ENCODE measurements around the gene DCAF4L1.

Gene DCAF4L1

DNA sequence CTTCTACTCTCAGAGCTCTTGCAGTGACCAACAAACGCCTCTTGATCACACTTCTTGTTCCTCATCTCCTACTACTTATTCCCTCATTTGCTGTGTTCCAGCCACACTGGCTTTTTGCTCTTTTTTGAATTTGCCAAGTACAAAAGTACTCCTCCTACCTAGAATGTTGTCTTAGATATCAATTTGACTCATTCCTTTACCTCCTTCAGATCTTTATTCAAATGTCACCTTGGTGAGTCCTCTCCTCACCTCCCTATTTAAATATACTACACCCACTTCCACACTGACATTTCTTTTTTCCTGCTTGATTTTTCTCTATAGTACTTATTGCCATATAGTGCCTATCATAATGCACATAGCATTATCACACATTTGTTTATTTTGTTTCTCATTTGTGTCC is 6.2 kb upstream of the DCAF4L1 start:
- no peak overlapping the region for H3K4me3 ChIP-seq
- H3K9me3 ChIP-seq (ENCODE audit: low read depth, low read length): no peaks in the 10 kb centered on the region
- no peak overlapping the region for H3K9ac ChIP-seq (ENCODE audit: insufficient read length)
- DNase-seq (ENCODE audit: low read depth, low spot score): no peak
- H3K36me3 ChIP-seq (ENCODE audit: insufficient read depth, low read length): no peaks in the 10 kb centered on the region
- TF ChIP-seq FOXP2 (optimal IDR thresholded peaks at IDR 0.05; ENCODE audit: control extremely low read depth, extremely low read length, insufficient read depth) (no peak), POLR2AphosphoS5 (IDR thresholded peaks at IDR 0.05; ENCODE audit: borderline replicate concordance, low read depth, low read length) (no peak), EZH2 (IDR thresholded peaks at IDR 0.05) (no peak)
- H3K27ac ChIP-seq: no peak overlapping the region

DNA sequence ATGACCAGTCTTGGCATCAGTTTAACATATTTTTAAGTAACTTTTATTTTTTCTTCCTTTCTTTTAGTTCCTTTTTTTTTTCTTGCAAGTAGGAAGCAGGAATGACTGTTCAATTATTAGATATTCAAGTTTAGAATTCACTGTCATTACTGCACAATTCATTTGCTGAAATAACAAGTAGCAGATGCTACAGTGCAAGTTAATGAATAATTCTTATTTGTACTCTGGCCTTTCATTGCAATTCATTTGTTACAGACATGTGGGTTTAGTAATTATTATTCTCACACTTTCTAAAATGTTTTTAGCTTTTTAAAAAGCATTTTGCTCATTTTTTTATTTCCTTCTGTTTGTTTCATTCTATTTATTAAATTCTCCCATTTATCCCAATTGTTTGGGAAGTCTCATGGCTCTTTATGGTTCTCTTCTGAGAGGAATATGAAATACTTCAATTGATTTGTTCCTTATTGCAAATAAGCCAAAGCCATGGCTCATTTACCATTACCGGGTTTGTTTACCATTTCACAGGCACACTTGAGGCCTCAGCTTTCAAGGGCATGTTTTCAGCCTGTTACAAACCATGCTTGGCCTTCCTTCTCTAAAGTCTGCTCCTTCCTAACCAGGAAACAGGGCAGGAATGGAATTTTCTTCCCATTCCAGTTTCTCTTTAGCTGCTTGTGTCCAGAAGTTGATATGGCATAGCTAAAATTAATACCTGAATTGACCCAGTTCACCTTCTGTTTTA is 4.6 kb upstream of the DCAF4L1 start:
- no peaks in the 10 kb centered on the region for H3K36me3 ChIP-seq (ENCODE audit: insufficient read depth, low read length)
- no peak for DNase-seq (ENCODE audit: low read depth, low spot score)
- H3K9me3 ChIP-seq (ENCODE audit: low read depth, low read length): no peaks in the 10 kb centered on the region
- H3K9ac ChIP-seq (ENCODE audit: insufficient read length): no peak overlapping the region
- no peak overlapping the region for H3K4me3 ChIP-seq
- no peak overlapping the region for H3K27ac ChIP-seq
- TF ChIP-seq FOXP2 (optimal IDR thresholded peaks at IDR 0.05; ENCODE audit: control extremely low read depth, extremely low read length, insufficient read depth) (no peak), EZH2 (IDR thresholded peaks at IDR 0.05) (no peak), POLR2AphosphoS5 (IDR thresholded peaks at IDR 0.05; ENCODE audit: borderline replicate concordance, low read depth, low read length) (no peak)

- H3K9me3 ChIP-seq (ENCODE audit: low read depth, low read length): no peaks in the 10 kb centered on the region
- TF ChIP-seq EZH2 (IDR thresholded peaks at IDR 0.05) (no peak), POLR2AphosphoS5 (IDR thresholded peaks at IDR 0.05; ENCODE audit: borderline replicate concordance, low read depth, low read length) (no peak), FOXP2 (optimal IDR thresholded peaks at IDR 0.05; ENCODE audit: control extremely low read depth, extremely low read length, insufficient read depth) (no peak)
- DNase-seq (ENCODE audit: low read depth, low spot score): no peak
- H3K9ac ChIP-seq (ENCODE audit: insufficient read length): no peak overlapping the region
- H3K36me3 ChIP-seq (ENCODE audit: insufficient read depth, low read length): no peaks in the 10 kb centered on the region
- no peak overlapping the region for H3K27ac ChIP-seq
- H3K4me3 ChIP-seq: no peak overlapping the region
These were observed 3.8 kb upstream of the DCAF4L1 start for GRCh38 chr4:41977709-41978108.

DNA sequence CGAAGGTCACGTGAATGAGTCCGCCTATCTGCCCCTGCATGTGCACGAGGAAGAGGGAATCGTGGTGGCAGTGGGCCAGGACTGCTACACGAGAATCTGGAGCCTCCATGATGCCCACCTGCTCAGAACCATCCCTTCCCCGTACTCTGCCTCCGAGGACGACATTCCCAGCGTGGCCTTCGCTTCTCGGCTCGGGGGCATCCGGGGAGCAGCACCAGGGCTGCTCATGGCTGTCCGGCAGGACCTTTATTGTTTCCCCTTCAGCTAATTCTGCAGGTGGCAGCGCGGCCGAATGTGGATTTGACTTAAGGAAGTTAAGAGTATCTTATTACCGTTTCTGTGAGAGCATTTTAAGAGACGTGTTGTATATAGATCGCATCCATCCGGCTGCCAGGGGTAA is 1.2 kb downstream of the DCAF4L1 start:
- TF ChIP-seq POLR2AphosphoS5 (IDR thresholded peaks at IDR 0.05; ENCODE audit: borderline replicate concordance, low read depth, low read length) (no peak), FOXP2 (optimal IDR thresholded peaks at IDR 0.05; ENCODE audit: control extremely low read depth, extremely low read length, insufficient read depth) (no peak), EZH2 (IDR thresholded peaks at IDR 0.05) (no peak)
- H3K9ac ChIP-seq (ENCODE audit: insufficient read length): no peak overlapping the region
- no peak overlapping the region for H3K27ac ChIP-seq
- H3K9me3 ChIP-seq (ENCODE audit: low read depth, low read length): no peaks in the 10 kb centered on the region
- no peak for DNase-seq (ENCODE audit: low read depth, low spot score)
- H3K36me3 ChIP-seq (ENCODE audit: insufficient read depth, low read length): no peaks in the 10 kb centered on the region
- H3K4me3 ChIP-seq: no peak overlapping the region

DNA sequence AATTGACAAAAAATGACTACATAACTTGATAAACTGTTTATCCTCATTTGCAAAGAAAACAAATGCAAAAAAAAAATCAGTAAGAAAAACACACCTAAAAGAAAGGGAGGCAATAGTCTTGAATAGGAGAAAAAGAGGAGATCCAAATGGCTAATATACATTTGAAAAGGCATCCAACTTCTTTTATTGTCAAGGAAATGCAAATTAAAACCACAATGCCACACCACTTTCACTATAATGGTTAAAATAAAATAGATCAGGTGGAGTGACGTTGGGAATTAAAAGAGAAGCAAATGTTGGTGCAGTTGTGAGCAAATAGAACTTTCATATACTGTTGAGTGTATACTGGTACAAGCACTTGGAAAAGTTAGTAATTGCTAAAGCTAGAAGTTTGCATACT is 3.6 kb downstream of the DCAF4L1 start:
- TF ChIP-seq FOXP2 (optimal IDR thresholded peaks at IDR 0.05; ENCODE audit: control extremely low read depth, extremely low read length, insufficient read depth) (no peak), POLR2AphosphoS5 (IDR thresholded peaks at IDR 0.05; ENCODE audit: borderline replicate concordance, low read depth, low read length) (no peak), EZH2 (IDR thresholded peaks at IDR 0.05) (no peak)

GRCh38 chr4:41989994-41990364 is 8.4 kb downstream of the DCAF4L1 start:
- Histone ChIP-seq H3K36me3 (ENCODE audit: insufficient read depth, low read length) (no peaks in the 10 kb centered on the region; the same call in 1 of the 2 replicates), H3K27ac (no peak overlapping the region), H3K4me3 (peak overlapping the region; percentile 87), H3K9me3 (ENCODE audit: low read depth, low read length) (no peaks in the 10 kb centered on the region), H3K9ac (ENCODE audit: insufficient read length) (peak overlapping the region; percentile 61)
- no peak for DNase-seq (ENCODE audit: low read depth, low spot score)
- TF ChIP-seq EZH2 (IDR thresholded peaks at IDR 0.05): no peak

More for the DNA sequence above, 3.6 kb downstream of the DCAF4L1 start:
- Histone ChIP-seq H3K4me3 (no peak overlapping the region), H3K27ac (no peak overlapping the region), H3K9ac (ENCODE audit: insufficient read length) (no peak overlapping the region), H3K9me3 (ENCODE audit: low read depth, low read length) (no peaks in the 10 kb centered on the region), H3K36me3 (ENCODE audit: insufficient read depth, low read length) (no peaks in the 10 kb centered on the region)
- no peak for DNase-seq (ENCODE audit: low read depth, low spot score)

GRCh38 chr4:41990365-41991111 is 9.0 kb downstream of the DCAF4L1 start, which contains the start of gene SLC30A9:
TSS of gene SLC30A9 (plus strand) at chr4:41990530. CDS start at chr4:41990652, 122 bp downstream.
- Histone ChIP-seq H3K9me3 (ENCODE audit: low read depth, low read length) (no peaks in the 10 kb centered on the region), H3K27ac (no peak within 1 kb of the TSS), H3K9ac (ENCODE audit: insufficient read length) (peak within 1 kb of the TSS; percentile 68), H3K4me3 (peak within 1 kb of the TSS; percentile 87), H3K36me3 (ENCODE audit: insufficient read depth, low read length) (no peaks in the 10 kb centered on the region; the same call in 1 of the 2 replicates)
- peak; percentile 65 for DNase-seq (ENCODE audit: low read depth, low spot score)
- TF ChIP-seq EZH2 (IDR thresholded peaks at IDR 0.05): no peak
- TF ChIP-seq FOXP2 (optimal IDR thresholded peaks at IDR 0.05; ENCODE audit: control extremely low read depth, extremely low read length, insufficient read depth): no peak
- TF ChIP-seq POLR2AphosphoS5 (IDR thresholded peaks at IDR 0.05; ENCODE audit: borderline replicate concordance, low read depth, low read length): peak; percentile 90

GRCh38 chr4:41991916-41992767 is 10.6 kb downstream of the DCAF4L1 start:
- peak overlapping the region; percentile 87 for H3K4me3 ChIP-seq
- no peaks in the 10 kb centered on the region; the same call in 1 of the 2 replicates for H3K36me3 ChIP-seq (ENCODE audit: insufficient read depth, low read length)
- no peak for DNase-seq (ENCODE audit: low read depth, low spot score)
- peak overlapping the region; percentile 50 for H3K9ac ChIP-seq (ENCODE audit: insufficient read length)
- no peaks in the 10 kb centered on the region for H3K9me3 ChIP-seq (ENCODE audit: low read depth, low read length)
- H3K27ac ChIP-seq: no peak overlapping the region; the same call in 1 of the 2 replicates
- TF ChIP-seq FOXP2 (optimal IDR thresholded peaks at IDR 0.05; ENCODE audit: control extremely low read depth, extremely low read length, insufficient read depth): no peak
- no peak for TF ChIP-seq POLR2AphosphoS5 (IDR thresholded peaks at IDR 0.05; ENCODE audit: borderline replicate concordance, low read depth, low read length)
- TF ChIP-seq EZH2 (IDR thresholded peaks at IDR 0.05): no peak

Data from SK-N-MC (cell line).